DOHH2 (cell line): ENCODE data around the gene DENND11.

Source experiments
- EZH2phosphoT487 ChIP-seq: fragments of 200-600 bp; sonication (generic); IDR thresholded peaks from 2 replicates; pipeline ENCODE4 v1.6.1; 2017; ENCODE audit warnings: borderline replicate concordance, mild to moderate bottlenecking, antibody characterized with exemption, low read length, moderate library complexity, mixed read lengths
- TF ChIP-seq, protein P1 (sequence below): fragments of 200-600 bp; sonication (generic); IDR thresholded peaks from one replicate; pipeline ENCODE4 v1.5.1; 2014; ENCODE audit warnings: antibody characterized with exemption, mild to moderate bottlenecking, low read depth, low read length; ENCODE audit not compliant: poor library complexity, severe bottlenecking

DNA sequence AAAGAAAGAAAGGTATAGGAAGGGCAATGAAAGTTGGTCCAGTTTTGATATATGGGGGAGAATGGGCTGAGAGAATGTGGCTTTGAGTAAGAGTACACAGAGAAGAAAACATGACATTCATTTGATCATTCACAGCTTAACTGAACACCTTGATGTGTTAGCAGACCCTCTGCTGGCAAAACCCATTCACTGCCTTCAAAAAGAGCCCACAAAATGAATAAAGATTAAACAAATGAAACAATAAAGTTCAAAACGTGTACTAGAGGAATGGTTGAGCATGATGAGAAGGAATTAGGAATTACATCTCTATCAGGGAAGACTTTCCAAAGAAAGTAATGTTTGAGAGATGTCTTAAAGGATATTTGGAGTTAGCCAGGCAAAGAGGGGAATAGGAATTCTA is 8.3 kb upstream of the DENND11 start:
- TF ChIP-seq, protein P1, sequence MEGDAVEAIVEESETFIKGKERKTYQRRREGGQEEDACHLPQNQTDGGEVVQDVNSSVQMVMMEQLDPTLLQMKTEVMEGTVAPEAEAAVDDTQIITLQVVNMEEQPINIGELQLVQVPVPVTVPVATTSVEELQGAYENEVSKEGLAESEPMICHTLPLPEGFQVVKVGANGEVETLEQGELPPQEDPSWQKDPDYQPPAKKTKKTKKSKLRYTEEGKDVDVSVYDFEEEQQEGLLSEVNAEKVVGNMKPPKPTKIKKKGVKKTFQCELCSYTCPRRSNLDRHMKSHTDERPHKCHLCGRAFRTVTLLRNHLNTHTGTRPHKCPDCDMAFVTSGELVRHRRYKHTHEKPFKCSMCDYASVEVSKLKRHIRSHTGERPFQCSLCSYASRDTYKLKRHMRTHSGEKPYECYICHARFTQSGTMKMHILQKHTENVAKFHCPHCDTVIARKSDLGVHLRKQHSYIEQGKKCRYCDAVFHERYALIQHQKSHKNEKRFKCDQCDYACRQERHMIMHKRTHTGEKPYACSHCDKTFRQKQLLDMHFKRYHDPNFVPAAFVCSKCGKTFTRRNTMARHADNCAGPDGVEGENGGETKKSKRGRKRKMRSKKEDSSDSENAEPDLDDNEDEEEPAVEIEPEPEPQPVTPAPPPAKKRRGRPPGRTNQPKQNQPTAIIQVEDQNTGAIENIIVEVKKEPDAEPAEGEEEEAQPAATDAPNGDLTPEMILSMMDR = peak; percentile 22
- TF ChIP-seq EZH2phosphoT487 = no peak
